ENCODE measurements around the gene STIM2.

GRCh38 chr4:26931966-26932365 lies 71.3 kb downstream of the STIM2 start:
- TF ChIP-seq, protein P1, sequence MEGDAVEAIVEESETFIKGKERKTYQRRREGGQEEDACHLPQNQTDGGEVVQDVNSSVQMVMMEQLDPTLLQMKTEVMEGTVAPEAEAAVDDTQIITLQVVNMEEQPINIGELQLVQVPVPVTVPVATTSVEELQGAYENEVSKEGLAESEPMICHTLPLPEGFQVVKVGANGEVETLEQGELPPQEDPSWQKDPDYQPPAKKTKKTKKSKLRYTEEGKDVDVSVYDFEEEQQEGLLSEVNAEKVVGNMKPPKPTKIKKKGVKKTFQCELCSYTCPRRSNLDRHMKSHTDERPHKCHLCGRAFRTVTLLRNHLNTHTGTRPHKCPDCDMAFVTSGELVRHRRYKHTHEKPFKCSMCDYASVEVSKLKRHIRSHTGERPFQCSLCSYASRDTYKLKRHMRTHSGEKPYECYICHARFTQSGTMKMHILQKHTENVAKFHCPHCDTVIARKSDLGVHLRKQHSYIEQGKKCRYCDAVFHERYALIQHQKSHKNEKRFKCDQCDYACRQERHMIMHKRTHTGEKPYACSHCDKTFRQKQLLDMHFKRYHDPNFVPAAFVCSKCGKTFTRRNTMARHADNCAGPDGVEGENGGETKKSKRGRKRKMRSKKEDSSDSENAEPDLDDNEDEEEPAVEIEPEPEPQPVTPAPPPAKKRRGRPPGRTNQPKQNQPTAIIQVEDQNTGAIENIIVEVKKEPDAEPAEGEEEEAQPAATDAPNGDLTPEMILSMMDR (IDR thresholded peaks at IDR 0.05; ENCODE audit: insufficient read depth, low read depth, low read length), result no peak
- no peak for TF ChIP-seq EZH2 (IDR thresholded peaks at IDR 0.05; ENCODE audit: insufficient read depth, low read length)

All from astrocyte (in vitro differentiated cells and primary cell).